ENCODE data around the gene SPINK6. TPM values are rescaled to one million over a fixed set of nuclear protein-coding genes. Genes with fewer than 3 reads are reported as not detected.

SPINK6 gene, protein sequence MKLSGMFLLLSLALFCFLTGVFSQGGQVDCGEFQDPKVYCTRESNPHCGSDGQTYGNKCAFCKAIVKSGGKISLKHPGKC
- polyA plus RNA-seq (2013, experiment 1 of 2) = not detected
- not detected for polyA plus RNA-seq (2013, experiment 2 of 2)

DNA sequence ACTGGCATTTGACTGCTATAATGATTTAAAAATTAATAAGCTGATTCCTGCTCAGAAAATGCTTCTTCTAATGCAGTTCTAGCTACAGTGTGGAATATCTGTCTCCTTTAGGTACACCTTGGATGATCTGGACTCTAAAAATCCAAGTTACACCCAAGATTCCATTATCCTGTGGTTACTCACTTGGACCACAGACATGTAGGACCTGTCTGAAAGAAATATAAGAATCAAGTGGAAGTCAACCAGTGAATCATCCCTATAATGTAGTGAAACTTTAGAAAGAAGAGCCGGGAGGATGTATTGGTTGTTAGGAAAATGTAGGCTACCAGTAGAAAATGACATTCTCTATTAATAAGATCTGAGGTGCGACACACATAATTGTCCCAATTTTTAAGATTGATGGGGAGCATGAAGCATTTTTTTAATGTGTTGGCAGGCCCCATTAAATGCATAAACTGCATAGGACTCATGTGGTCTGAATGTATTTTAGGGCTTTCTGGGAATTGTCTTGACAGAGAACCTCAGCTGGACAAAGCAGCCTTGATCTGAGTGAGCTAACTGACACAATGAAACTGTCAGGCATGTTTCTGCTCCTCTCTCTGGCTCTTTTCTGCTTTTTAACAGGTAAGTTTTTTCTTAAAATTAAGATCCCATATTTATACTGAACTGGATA, at the start of gene SPINK6:
SPINK6 (plus strand) TSS at position 512 of the 673 bp plus-strand sequence; CDS start at position 567, 55 bp downstream.
- WGBS = 88% methylated on average over 2 of the region's 2 CpGs
- Histone ChIP-seq H3K14ac (ENCODE audit: low read length in 2 of 2) (no peak within 1 kb of the TSS), H3K27ac (ENCODE audit: low read length, poor library complexity, severe bottlenecking) (no peak within 1 kb of the TSS), H3K4ac (ENCODE audit: low read depth in 1 of 2, low read length in 2 of 2) (no peak within 1 kb of the TSS), H4K91ac (ENCODE audit: low read length) (no peak within 1 kb of the TSS), H3K36me3 (ENCODE audit: control insufficient read depth in 1 of 2, insufficient read depth in 2 of 2, low read depth in 1 of 2, low read length in 2 of 2) (no peaks in the 10 kb centered on the region), H3K18ac (ENCODE audit: low read depth in 1 of 2, low read length in 2 of 2) (no peak within 1 kb of the TSS), H2AFZ (ENCODE audit: low read depth, low read length) (no peak within 1 kb of the TSS), H3K4me3 (ENCODE audit: insufficient read depth in 1 of 2, low read depth in 1 of 2, low read length in 2 of 2) (no peak within 1 kb of the TSS), H3K23ac (ENCODE audit: low read length in 2 of 2) (no peak within 1 kb of the TSS), H2BK5ac (ENCODE audit: low read depth, low read length, poor library complexity, severe bottlenecking) (no peak within 1 kb of the TSS), H3K4me1 (ENCODE audit: control insufficient read depth, insufficient read depth, low read depth, low read length) (no peaks in the 10 kb centered on the region), H3K79me1 (replicated peaks; ENCODE audit: low read length, poor library complexity, severe bottlenecking) (no peaks in the 10 kb centered on the region), H3K27me3 (ENCODE audit: control insufficient read depth in 1 of 2, insufficient read depth in 1 of 2, low read length in 2 of 2) (no peaks in the 10 kb centered on the region), H2BK15ac (ENCODE audit: low read depth, poor library complexity, severe bottlenecking) (no peak within 1 kb of the TSS), H3K4me2 (ENCODE audit: low read length, poor library complexity, severe bottlenecking) (no peak within 1 kb of the TSS), H3K9me3 (ENCODE audit: control insufficient read depth, low read length) (no peaks in the 10 kb centered on the region), H2BK120ac (ENCODE audit: low read depth, low read length) (no peak within 1 kb of the TSS), H2AK5ac (ENCODE audit: low read length, severe bottlenecking) (no peak within 1 kb of the TSS), H2BK12ac (ENCODE audit: low read length in 2 of 2) (no peak within 1 kb of the TSS), H3K9ac (ENCODE audit: low read length) (no peak within 1 kb of the TSS), H4K8ac (ENCODE audit: low read length) (no peak within 1 kb of the TSS)
- DNase-seq = no peak

DNA sequence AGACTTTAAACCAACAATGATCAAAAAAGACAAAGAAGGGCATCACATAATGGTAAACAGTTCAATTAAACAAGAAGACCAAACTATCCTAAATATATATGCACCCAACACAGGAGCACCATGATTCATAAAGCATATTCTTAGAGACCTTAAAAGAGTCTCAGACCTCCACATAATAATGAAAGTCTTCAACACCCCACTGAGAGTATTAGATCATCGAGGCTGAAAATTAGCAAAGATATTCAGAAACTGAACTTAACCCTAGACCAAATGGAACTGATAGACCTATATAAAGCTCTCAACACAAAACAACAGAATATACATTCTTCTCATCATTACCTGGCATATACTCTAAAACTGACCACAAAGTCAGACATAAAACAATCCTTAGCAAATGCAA, 46.2 kb upstream of the SPINK6 start:
- H4K91ac ChIP-seq (ENCODE audit: low read length) = no peak overlapping the region
- H2BK5ac ChIP-seq (ENCODE audit: low read depth, low read length, poor library complexity, severe bottlenecking) = no peak overlapping the region
- H3K27me3 ChIP-seq (ENCODE audit: control insufficient read depth in 1 of 2, insufficient read depth in 1 of 2, low read length in 2 of 2) = no peaks in the 10 kb centered on the region
- no peaks in the 10 kb centered on the region for H3K36me3 ChIP-seq (ENCODE audit: control insufficient read depth in 1 of 2, insufficient read depth in 2 of 2, low read depth in 1 of 2, low read length in 2 of 2)
- no peak overlapping the region for H2AFZ ChIP-seq (ENCODE audit: low read depth, low read length)
- H3K4me3 ChIP-seq (ENCODE audit: insufficient read depth in 1 of 2, low read depth in 1 of 2, low read length in 2 of 2) = no peak overlapping the region
- H3K23ac ChIP-seq (ENCODE audit: low read length in 2 of 2) = no peak overlapping the region
- no peak overlapping the region for H3K27ac ChIP-seq (ENCODE audit: low read length, poor library complexity, severe bottlenecking)
- no peaks in the 10 kb centered on the region for H3K4me1 ChIP-seq (ENCODE audit: control insufficient read depth, insufficient read depth, low read depth, low read length)
- H3K4me2 ChIP-seq (ENCODE audit: low read length, poor library complexity, severe bottlenecking) = no peak overlapping the region
- no peak for DNase-seq
- 97% methylated on average over 1 of the region's 1 CpG for WGBS
- H3K79me1 ChIP-seq (replicated peaks; ENCODE audit: low read length, poor library complexity, severe bottlenecking) = no peaks in the 10 kb centered on the region
- H3K4ac ChIP-seq (ENCODE audit: low read depth in 1 of 2, low read length in 2 of 2) = no peak overlapping the region
- H3K18ac ChIP-seq (ENCODE audit: low read depth in 1 of 2, low read length in 2 of 2) = no peak overlapping the region
- H4K8ac ChIP-seq (ENCODE audit: low read length) = no peak overlapping the region
- no peak overlapping the region for H2BK120ac ChIP-seq (ENCODE audit: low read depth, low read length)
- no peak overlapping the region for H2AK5ac ChIP-seq (ENCODE audit: low read length, severe bottlenecking)
- peaks cover 7% of the 10 kb centered on the region for H3K9me3 ChIP-seq (ENCODE audit: control insufficient read depth, low read length)
- H2BK12ac ChIP-seq (ENCODE audit: low read length in 2 of 2) = no peak overlapping the region
- no peak overlapping the region for H3K9ac ChIP-seq (ENCODE audit: low read length)
- no peak overlapping the region for H2BK15ac ChIP-seq (ENCODE audit: low read depth, poor library complexity, severe bottlenecking)
- no peak overlapping the region for H3K14ac ChIP-seq (ENCODE audit: low read length in 2 of 2)

DNA sequence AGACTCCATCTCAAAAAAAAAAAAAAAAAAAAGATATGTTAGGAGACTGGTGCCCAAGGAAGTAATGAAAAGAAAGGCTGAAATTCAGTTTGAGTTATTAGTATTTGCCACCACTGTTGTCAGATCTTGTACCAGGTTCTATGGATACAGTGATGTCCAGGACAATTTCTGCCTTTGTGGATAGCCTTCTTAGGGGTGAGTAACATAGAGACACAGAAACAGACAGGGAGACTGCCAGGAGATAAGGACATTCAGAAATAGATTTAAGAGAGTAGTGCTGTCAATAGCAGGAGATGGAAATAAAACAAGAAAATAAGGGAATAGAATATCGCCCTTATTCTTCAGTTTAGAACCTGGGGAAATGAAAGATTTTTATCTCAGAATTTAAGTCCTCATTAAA, 40.8 kb upstream of the SPINK6 start:
- H2BK12ac ChIP-seq (ENCODE audit: low read length in 2 of 2) = no peak overlapping the region
- no peak overlapping the region for H3K4me2 ChIP-seq (ENCODE audit: low read length, poor library complexity, severe bottlenecking)
- H2AFZ ChIP-seq (ENCODE audit: low read depth, low read length) = no peak overlapping the region
- H4K91ac ChIP-seq (ENCODE audit: low read length) = no peak overlapping the region
- no peaks in the 10 kb centered on the region for H3K9me3 ChIP-seq (ENCODE audit: control insufficient read depth, low read length)
- no peak overlapping the region for H3K4ac ChIP-seq (ENCODE audit: low read depth in 1 of 2, low read length in 2 of 2)
- no CpG with 5 or more reads among the region's 1 CpG for WGBS
- no peak overlapping the region for H2AK5ac ChIP-seq (ENCODE audit: low read length, severe bottlenecking)
- no peaks in the 10 kb centered on the region for H3K79me1 ChIP-seq (replicated peaks; ENCODE audit: low read length, poor library complexity, severe bottlenecking)
- H3K23ac ChIP-seq (ENCODE audit: low read length in 2 of 2) = no peak overlapping the region
- peaks cover 0 to 4% of the 10 kb centered on the region in 2 experiments for H3K27me3 ChIP-seq (ENCODE audit: control insufficient read depth in 1 of 2, insufficient read depth in 1 of 2, low read length in 2 of 2)
- no peak overlapping the region for H3K4me3 ChIP-seq (ENCODE audit: insufficient read depth in 1 of 2, low read depth in 1 of 2, low read length in 2 of 2)
- no peak for DNase-seq
- no peak overlapping the region for H2BK5ac ChIP-seq (ENCODE audit: low read depth, low read length, poor library complexity, severe bottlenecking)
- H2BK15ac ChIP-seq (ENCODE audit: low read depth, poor library complexity, severe bottlenecking) = no peak overlapping the region
- H3K36me3 ChIP-seq (ENCODE audit: control insufficient read depth in 1 of 2, insufficient read depth in 2 of 2, low read depth in 1 of 2, low read length in 2 of 2) = no peaks in the 10 kb centered on the region
- H4K8ac ChIP-seq (ENCODE audit: low read length) = no peak overlapping the region
- no peak overlapping the region for H3K18ac ChIP-seq (ENCODE audit: low read depth in 1 of 2, low read length in 2 of 2)
- no peak overlapping the region for H3K14ac ChIP-seq (ENCODE audit: low read length in 2 of 2)
- no peaks in the 10 kb centered on the region for H3K4me1 ChIP-seq (ENCODE audit: control insufficient read depth, insufficient read depth, low read depth, low read length)
- H2BK120ac ChIP-seq (ENCODE audit: low read depth, low read length) = no peak overlapping the region
- no peak overlapping the region for H3K27ac ChIP-seq (ENCODE audit: low read length, poor library complexity, severe bottlenecking)
- no peak overlapping the region for H3K9ac ChIP-seq (ENCODE audit: low read length)

DNA sequence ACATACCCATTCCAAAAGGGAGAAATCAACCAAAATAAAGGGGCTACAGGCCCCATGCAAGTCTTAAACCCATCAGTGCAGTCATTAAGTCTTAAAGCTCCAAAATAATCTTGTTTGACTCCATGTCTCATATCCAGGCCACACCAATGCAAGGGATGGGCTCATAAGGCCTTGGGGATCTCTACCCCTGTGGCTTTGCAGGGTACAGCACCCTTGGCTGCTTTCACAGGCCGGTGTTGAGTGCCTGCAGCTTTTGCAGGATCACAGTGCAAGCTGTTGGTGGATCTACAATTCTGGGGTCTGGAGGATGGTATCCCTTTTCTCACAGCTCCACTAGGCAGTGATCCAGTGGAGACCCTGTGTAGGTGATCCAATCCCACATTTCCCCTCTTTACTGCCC, 39.5 kb upstream of the SPINK6 start:
- H2AFZ ChIP-seq (ENCODE audit: low read depth, low read length) = no peak overlapping the region
- no peaks in the 10 kb centered on the region for H3K79me1 ChIP-seq (replicated peaks; ENCODE audit: low read length, poor library complexity, severe bottlenecking)
- H2BK5ac ChIP-seq (ENCODE audit: low read depth, low read length, poor library complexity, severe bottlenecking) = no peak overlapping the region
- H3K27me3 ChIP-seq (ENCODE audit: control insufficient read depth in 1 of 2, insufficient read depth in 1 of 2, low read length in 2 of 2) = peaks cover 0 to 4% of the 10 kb centered on the region in 2 experiments
- 67% methylated on average over 1 of the region's 1 CpG for WGBS
- no peak overlapping the region for H4K91ac ChIP-seq (ENCODE audit: low read length)
- no peak overlapping the region for H3K4ac ChIP-seq (ENCODE audit: low read depth in 1 of 2, low read length in 2 of 2)
- no peak overlapping the region for H3K18ac ChIP-seq (ENCODE audit: low read depth in 1 of 2, low read length in 2 of 2)
- H2BK120ac ChIP-seq (ENCODE audit: low read depth, low read length) = no peak overlapping the region
- H3K27ac ChIP-seq (ENCODE audit: low read length, poor library complexity, severe bottlenecking) = no peak overlapping the region
- H2AK5ac ChIP-seq (ENCODE audit: low read length, severe bottlenecking) = no peak overlapping the region
- no peak for DNase-seq
- H3K14ac ChIP-seq (ENCODE audit: low read length in 2 of 2) = no peak overlapping the region
- H2BK12ac ChIP-seq (ENCODE audit: low read length in 2 of 2) = no peak overlapping the region
- H3K9ac ChIP-seq (ENCODE audit: low read length) = no peak overlapping the region
- H4K8ac ChIP-seq (ENCODE audit: low read length) = no peak overlapping the region
- no peak overlapping the region for H3K4me2 ChIP-seq (ENCODE audit: low read length, poor library complexity, severe bottlenecking)
- H3K9me3 ChIP-seq (ENCODE audit: control insufficient read depth, low read length) = no peaks in the 10 kb centered on the region
- no peak overlapping the region for H3K4me3 ChIP-seq (ENCODE audit: insufficient read depth in 1 of 2, low read depth in 1 of 2, low read length in 2 of 2)
- no peaks in the 10 kb centered on the region for H3K4me1 ChIP-seq (ENCODE audit: control insufficient read depth, insufficient read depth, low read depth, low read length)
- no peak overlapping the region for H3K23ac ChIP-seq (ENCODE audit: low read length in 2 of 2)
- no peaks in the 10 kb centered on the region for H3K36me3 ChIP-seq (ENCODE audit: control insufficient read depth in 1 of 2, insufficient read depth in 2 of 2, low read depth in 1 of 2, low read length in 2 of 2)
- no peak overlapping the region for H2BK15ac ChIP-seq (ENCODE audit: low read depth, poor library complexity, severe bottlenecking)
